Right ventricle myocardium superior (tissue), 1 donor: ENCODE measurements around the gene PTPRF. TPM values are rescaled to one million over a fixed set of nuclear protein-coding genes. Genes with fewer than 3 reads are reported as not detected.
"Not testable (repeated sequence)": the region's sequence is repeated elsewhere in the genome, so short reads cannot be mapped to it uniquely, and the experiment has no call there.

Source experiments
- ATAC-seq: fragments of 200-7000 bp; cut with Tn5 transposase; one replicate; pipeline ENCODE4 v1.9.1; 2020; ENCODE audit warnings: mild to moderate bottlenecking; ENCODE audit not compliant: poor library complexity
- DNase-seq: peaks from one replicate; pipeline ENCODE4 v3.0.0-alpha.2; 2020
- intact Hi-C: fragments of 100-400 bp; cut with DNase I; formaldehyde crosslinking; loops from one replicate; pipeline ENCODE4 v1.11.2; 2022
- total RNA-seq: library from RNA; stranded (reverse); fragmentation: NEBNext Ultra II Directional; extraction: Animal tissue kit (Norgen Biotek cat#: 25700); gene quantifications from one replicate; pipeline ENCODE4 v1.2.1, GENCODE V29; 2021
- donor health status: DM: no; HTN: yes; CAD: no; lungs with severe emphysema.

The PTPRF gene
- total RNA-seq, 1 donor from 2014 or later = 4.2 TPM

GRCh38 chr1:43545695-43546387 is 15.2 kb downstream of the PTPRF start:
- DNase-seq = peak; percentile 75
- intact Hi-C loops = no loop called here
- no peak for ATAC-seq

GRCh38 chr1:43546388-43547100 is 15.9 kb downstream of the PTPRF start:
- DNase-seq (no peak), ATAC-seq (no peak)
- intact Hi-C loops = no loop called here

- intact Hi-C loops = no loop called here
Observed at GRCh38 chr1:43547538-43548072, 16.9 kb downstream of the PTPRF start.

GRCh38 chr1:43548285-43549271 is 17.9 kb downstream of the PTPRF start:
- intact Hi-C loops = no loop called here

More at GRCh38 chr1:43547538-43548072, 16.9 kb downstream of the PTPRF start:
- DNase-seq (no peak), ATAC-seq (no peak)

GRCh38 chr1:43549394-43549793 is 18.7 kb downstream of the PTPRF start:
- ATAC-seq, intact Hi-C loops, DNase-seq: not testable (repeated sequence)

More at GRCh38 chr1:43548285-43549271, 17.9 kb downstream of the PTPRF start:
- no peak for ATAC-seq
- no peak for DNase-seq

GRCh38 chr1:43549921-43550597 is 19.4 kb downstream of the PTPRF start:
- intact Hi-C loops = no loop called here
- ATAC-seq (peak; percentile 46), DNase-seq (no peak)

GRCh38 chr1:43550598-43551246 is 20.0 kb downstream of the PTPRF start:
- ATAC-seq = no peak
- intact Hi-C loops = no loop called here
- no peak for DNase-seq

- DNase-seq = no peak
- intact Hi-C loops = no loop called here
- no peak for ATAC-seq
Observed at GRCh38 chr1:43551396-43551888, 20.8 kb downstream of the PTPRF start.

GRCh38 chr1:43552059-43552742 is 21.5 kb downstream of the PTPRF start:
- ATAC-seq (no peak), DNase-seq (no peak)
- intact Hi-C loops = no loop called here

- DNase-seq (peak; percentile 79), ATAC-seq (peak; percentile 87)
- intact Hi-C loops = no loop called here
Observed at GRCh38 chr1:43552813-43553212, 22.1 kb downstream of the PTPRF start.

GRCh38 chr1:43554444-43554992 is 23.8 kb downstream of the PTPRF start:
- intact Hi-C loops = no loop called here

GRCh38 chr1:43556782-43557181 is 26.1 kb downstream of the PTPRF start:
- DNase-seq = no peak
- no peak for ATAC-seq
- intact Hi-C loops = no loop called here

More at GRCh38 chr1:43554444-43554992, 23.8 kb downstream of the PTPRF start:
- DNase-seq (no peak), ATAC-seq (no peak)

- intact Hi-C loops = no loop called here
- peak; percentile 7 for ATAC-seq
- DNase-seq = no peak
Observed at GRCh38 chr1:43557744-43558245, 27.1 kb downstream of the PTPRF start.

GRCh38 chr1:43558346-43558841 is 27.7 kb downstream of the PTPRF start:
- intact Hi-C loops = no loop called here
- ATAC-seq (no peak), DNase-seq (no peak)

GRCh38 chr1:43559714-43560113 is 29.0 kb downstream of the PTPRF start:
- ATAC-seq = no peak
- intact Hi-C loops = no loop called here
- no peak for DNase-seq

- no peak for ATAC-seq
- intact Hi-C loops = no loop called here
Observed at GRCh38 chr1:43560286-43560685, 29.6 kb downstream of the PTPRF start.

More at GRCh38 chr1:43560286-43560685, 29.6 kb downstream of the PTPRF start:
- DNase-seq = no peak
